Panc1 (cell line): ENCODE results near the gene DVL2. TPM values are rescaled to one million over a fixed set of nuclear protein-coding genes. Genes with fewer than 3 reads are reported as not detected.
A peak's percentile ranks its signal among the peaks of the same experiment; 100 is the strongest.

ENCODE experiments used
- ATAC-seq: fragments of 200-7000 bp; cut with Tn5 transposase; 2 replicates; pipeline ENCODE4 v1.9.1; 2020; ENCODE audit warnings: mild to moderate bottlenecking, moderate library complexity
- BruUV-seq: library from RNA; stranded (reverse); fragments of 400-500 nt; replicated peaks from 2 replicates; lab custom pipeline; 2021; lab: Mats Ljungman, UMichigan
- CTCF ChIA-PET: fragments of 300-600 bp; sonication (Branson Sonifier 250); formaldehyde crosslinking; loops from one replicate; lab custom pipeline; 2022; ENCODE audit warnings: antibody characterized with exemption; lab: Charles Lee
- POLR2A ChIA-PET: fragments of 300-600 bp; sonication (Branson Sonifier 250); formaldehyde crosslinking; loops from one replicate; lab custom pipeline; 2022; ENCODE audit warnings: antibody characterized with exemption; lab: Charles Lee
- DNase-seq: peaks from one replicate; pipeline ENCODE4 v3.0.0-alpha.2; 2010; ENCODE audit warnings: low read depth, low spot score
- H3K27ac ChIP-seq: 2 replicates; pipeline ENCODE4 v1.5.1; 2011; ENCODE audit warnings: mild to moderate bottlenecking, low read length, inconsistent platforms
- H3K27me3 ChIP-seq: fragments of 200-500 bp; sonication (Bioruptor generic); 2 replicates; pipeline ENCODE4 v1.6.0; 2014; ENCODE audit warnings: low read length, inconsistent platforms; ENCODE audit not compliant: control insufficient read depth, insufficient read depth
- H3K36me3 ChIP-seq: fragments of 200-500 bp; sonication (Bioruptor generic); 2 replicates; pipeline ENCODE4 v1.5.1; 2014; ENCODE audit warnings: inconsistent platforms, mild to moderate bottlenecking, low read length, moderate library complexity; ENCODE audit not compliant: control insufficient read depth, insufficient read depth
- H3K4me1 ChIP-seq: 2 replicates; pipeline ENCODE4 v1.5.1; 2011; ENCODE audit warnings: inconsistent platforms, mild to moderate bottlenecking, low read length, moderate library complexity; ENCODE audit not compliant: control insufficient read depth, insufficient read depth
- H3K4me3 ChIP-seq, 2 experiments: 2 replicates each; pipeline ENCODE4 v1.5.1; 2011 to 2012; ENCODE audit warnings: low read depth in 2 of 2, low read length in 2 of 2, mild to moderate bottlenecking in 2 of 2, inconsistent platforms in 1 of 2, moderate library complexity in 1 of 2
- H3K9me3 ChIP-seq: fragments of 200-500 bp; sonication (Bioruptor generic); 2 replicates; pipeline ENCODE4 v1.5.1; 2014; ENCODE audit warnings: low read depth, mild to moderate bottlenecking, inconsistent platforms, low read length, moderate library complexity; ENCODE audit not compliant: control insufficient read depth, insufficient read depth
- POLR2AphosphoS5 ChIP-seq: IDR thresholded peaks from 2 replicates; pipeline ENCODE4 v1.6.1; 2012; ENCODE audit warnings: mild to moderate bottlenecking, low read depth, low read length, moderate library complexity
- REST ChIP-seq, 2 experiments: IDR thresholded peaks; 2 replicates each; pipeline ENCODE4 v1.6.1; 2011 to 2012; ENCODE audit warnings: low read depth in 2 of 2, control low read depth in 1 of 2, low read length in 1 of 2, mild to moderate bottlenecking in 1 of 2, moderate library complexity in 1 of 2; ENCODE audit not compliant: insufficient read depth in 1 of 2
- SIN3A ChIP-seq: IDR thresholded peaks from 2 replicates; pipeline ENCODE4 v1.6.1; 2012; ENCODE audit warnings: low read depth, mild to moderate bottlenecking, low read length, moderate library complexity, borderline replicate concordance; ENCODE audit not compliant: insufficient read depth
- TCF7L2 ChIP-seq: IDR thresholded peaks from 2 replicates; pipeline ENCODE4 v1.6.1; 2011; ENCODE audit warnings: mild to moderate bottlenecking, low read depth, low read length, inconsistent platforms
- in situ Hi-C: cut with HindIII; loops from 2 replicates; pipeline ENCODE4 v1.10.0; 2016; ENCODE audit warnings: low sequenced_read_pairs, low pct_unique_long_range_greater_than_20kb
- intact Hi-C: fragments of 100-400 bp; cut with micrococcal nuclease; formaldehyde crosslinking; loops from one replicate; pipeline ENCODE4 v1.10.0; 2022; ENCODE audit not compliant: unreplicated experiment
- total RNA-seq: library from RNA; stranded (reverse); gene quantifications from one replicate; pipeline ENCODE4 v1.2.1, GENCODE V29; 2021; ENCODE audit not compliant: unreplicated experiment
- TF ChIP-seq, protein P1 (sequence below): fragments of 450-650 bp; IDR thresholded peaks from 2 replicates; pipeline ENCODE4 v1.5.1; 2017; ENCODE audit warnings: mild to moderate bottlenecking

Gene DVL2
- total RNA-seq, 1 experiment from 2014 or later: 84.2 TPM

GRCh38 chr17:7222093-7222971 is 12.0 kb downstream of the DVL2 start:
- Histone ChIP-seq H3K36me3 (peaks cover 5% of the 10 kb centered on the region; the same call in 1 of the 2 replicates), H3K9me3 (no peaks in the 10 kb centered on the region), H3K27me3 (no peaks in the 10 kb centered on the region), H3K27ac (peak overlapping the region; percentile 95; the same call in 1 of the 2 replicates), H3K4me3 (no peak overlapping the region), H3K4me1 (peaks cover 65% of the 10 kb centered on the region)
- CTCF ChIA-PET: interaction anchor here (0.5 kb wide), 2 partner anchors 104 to 410 kb away, joined by 3 to 12 read pairs; no protein-coding TSS in a partner anchor
- no peak for DNase-seq
- BruUV-seq: TSS peak; percentile 74
- peak; percentile 9; the same call in 1 of the 2 replicates for TF ChIP-seq SIN3A
- TF ChIP-seq TCF7L2: no peak
- TF ChIP-seq POLR2AphosphoS5: peak; percentile 65
- TF ChIP-seq REST (IDR thresholded peaks at IDR 0.05; ENCODE audit: insufficient read depth in 1 of 2, low read depth in 2 of 2, low read length in 1 of 2): no peak
- TF ChIP-seq, protein P1, sequence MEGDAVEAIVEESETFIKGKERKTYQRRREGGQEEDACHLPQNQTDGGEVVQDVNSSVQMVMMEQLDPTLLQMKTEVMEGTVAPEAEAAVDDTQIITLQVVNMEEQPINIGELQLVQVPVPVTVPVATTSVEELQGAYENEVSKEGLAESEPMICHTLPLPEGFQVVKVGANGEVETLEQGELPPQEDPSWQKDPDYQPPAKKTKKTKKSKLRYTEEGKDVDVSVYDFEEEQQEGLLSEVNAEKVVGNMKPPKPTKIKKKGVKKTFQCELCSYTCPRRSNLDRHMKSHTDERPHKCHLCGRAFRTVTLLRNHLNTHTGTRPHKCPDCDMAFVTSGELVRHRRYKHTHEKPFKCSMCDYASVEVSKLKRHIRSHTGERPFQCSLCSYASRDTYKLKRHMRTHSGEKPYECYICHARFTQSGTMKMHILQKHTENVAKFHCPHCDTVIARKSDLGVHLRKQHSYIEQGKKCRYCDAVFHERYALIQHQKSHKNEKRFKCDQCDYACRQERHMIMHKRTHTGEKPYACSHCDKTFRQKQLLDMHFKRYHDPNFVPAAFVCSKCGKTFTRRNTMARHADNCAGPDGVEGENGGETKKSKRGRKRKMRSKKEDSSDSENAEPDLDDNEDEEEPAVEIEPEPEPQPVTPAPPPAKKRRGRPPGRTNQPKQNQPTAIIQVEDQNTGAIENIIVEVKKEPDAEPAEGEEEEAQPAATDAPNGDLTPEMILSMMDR: no peak
- POLR2A ChIA-PET: interaction anchor here (0.5 kb wide), 1 partner anchor 83 kb away, joined by 5 read pairs; no protein-coding TSS in a partner anchor
- intact Hi-C loops (no loop called here), in situ Hi-C loops (no loop called here)
- no peak for ATAC-seq

DNA sequence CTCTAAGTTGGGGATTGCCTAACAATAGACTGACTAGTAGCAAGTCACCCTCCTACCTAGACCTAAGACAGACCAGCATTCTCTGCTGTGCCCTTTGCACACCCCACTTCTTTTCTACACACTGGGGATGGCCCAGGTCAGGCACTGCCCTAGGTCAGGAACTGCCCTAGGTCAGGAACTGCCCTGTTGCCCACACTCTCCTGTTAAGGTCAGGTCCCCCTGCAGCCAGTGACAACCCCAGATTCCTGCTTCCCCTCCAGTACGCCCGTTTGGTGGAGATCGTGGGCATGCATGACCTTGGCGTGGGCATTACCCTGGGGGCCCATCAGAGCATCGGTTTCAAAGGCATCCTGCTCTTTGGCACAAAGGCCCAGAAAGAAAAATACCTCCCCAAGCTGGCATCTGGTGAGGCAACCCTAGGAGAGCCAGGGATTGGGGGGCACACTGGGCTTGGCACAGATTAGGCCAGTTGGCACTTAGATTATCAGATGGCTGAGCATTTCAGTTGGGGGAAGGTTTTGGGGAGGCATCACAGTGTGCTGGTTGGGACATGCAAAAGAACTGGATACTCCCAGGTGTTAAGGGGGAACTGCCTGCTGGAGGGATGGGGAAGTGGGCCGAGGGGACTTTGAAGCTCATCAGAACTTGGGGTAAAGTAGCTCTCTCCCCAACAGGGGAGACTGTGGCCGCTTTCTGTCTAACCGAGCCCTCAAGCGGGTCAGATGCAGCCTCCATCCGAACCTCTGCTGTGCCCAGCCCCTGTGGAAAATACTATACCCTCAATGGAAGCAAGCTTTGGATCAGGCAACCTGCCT is 12.8 kb downstream of the DVL2 start:
- no peaks in the 10 kb centered on the region for H3K9me3 ChIP-seq
- H3K36me3 ChIP-seq: peaks cover 5% of the 10 kb centered on the region; the same call in 1 of the 2 replicates
- TSS peak; percentile 29 for BruUV-seq
- peak overlapping the region; percentile 95 for H3K27ac ChIP-seq
- DNase-seq (no peak), ATAC-seq (no peak)
- H3K4me3 ChIP-seq: peak overlapping the region; percentile 73 to 78; a peak in 3 of 4 replicates
- ChIA-PET CTCF (interaction anchor here (0.5 to 1.2 kb wide), 5 partner anchors 16 to 176 kb away, joined by 3 to 12 read pairs (median 4); no protein-coding TSS in a partner anchor), POLR2A (no interaction called here)
- no peaks in the 10 kb centered on the region for H3K27me3 ChIP-seq
- peaks cover 69% of the 10 kb centered on the region for H3K4me1 ChIP-seq
- TF ChIP-seq TCF7L2: no peak
- peak; percentile 47; the same call in 1 of the 2 replicates for TF ChIP-seq SIN3A
- peak; percentile 36; the same call in 1 of the 2 replicates for TF ChIP-seq POLR2AphosphoS5
- intact Hi-C loops (no loop called here), in situ Hi-C loops (no loop called here)
